NCI-H748 treated with DMSO at 0.1 percent for 48 hours (cell line): Measurements from ENCODE around the gene MED26.

ENCODE experiments used
- DNase-seq: peaks from one replicate; lab custom pipeline; 2025; lab: John Stamatoyannopoulos, UW

MED26 gene

DNA sequence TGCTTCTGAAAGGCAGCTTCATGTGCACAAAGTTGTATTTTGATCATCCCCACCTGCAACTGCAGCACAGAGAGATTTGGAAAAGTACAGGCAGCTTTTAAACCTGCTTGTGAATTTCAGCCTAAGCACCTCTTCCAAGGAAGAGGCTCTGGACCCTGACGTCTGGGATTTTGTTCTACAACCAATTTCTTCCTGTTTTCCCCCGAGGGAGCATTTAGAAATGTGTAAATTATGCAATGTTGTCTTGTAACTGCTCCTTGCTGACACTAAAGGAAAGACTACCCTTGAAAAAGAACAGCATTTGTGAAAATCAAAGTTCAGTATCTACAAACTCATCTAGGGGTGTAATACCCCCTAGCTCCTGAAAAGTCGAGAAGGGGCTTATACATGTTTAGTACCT, 15.4 kb downstream of the MED26 start:
- no peak for DNase-seq

GRCh38 chr19:16611121-16611520, 16.9 kb downstream of the MED26 start:
- no peak for DNase-seq

DNA sequence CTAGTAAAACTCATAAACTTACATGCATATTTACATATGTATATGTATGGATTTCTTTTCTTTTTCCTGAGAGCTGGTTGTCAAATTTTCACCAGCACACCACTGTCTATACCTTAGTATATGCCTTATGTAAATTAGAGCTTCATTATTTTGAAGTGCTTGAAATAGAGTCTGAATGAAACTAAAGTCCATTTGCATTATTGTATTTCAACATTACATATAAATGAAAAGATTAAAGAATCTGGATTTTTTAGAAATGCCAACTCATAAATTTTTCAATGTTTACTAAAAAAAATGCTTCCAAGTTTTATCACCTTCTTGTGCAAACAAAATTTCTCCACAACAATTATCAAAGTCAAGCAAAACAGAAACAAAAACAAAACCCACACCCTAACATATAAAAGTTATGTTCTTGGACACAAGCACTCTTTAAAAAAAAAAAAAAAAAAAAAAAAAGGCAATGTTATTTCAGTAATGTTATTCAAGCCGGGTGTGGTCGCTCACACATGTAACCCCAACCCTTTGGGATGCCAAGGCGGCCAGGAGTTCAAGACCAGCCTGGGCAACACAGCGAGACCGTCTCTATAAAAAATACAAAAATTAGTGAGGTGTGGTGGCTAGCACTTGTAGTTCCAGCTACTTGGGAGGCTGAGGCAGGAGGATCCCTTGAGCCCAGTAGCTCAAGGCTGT, 18.3 kb downstream of the MED26 start:
- no peak for DNase-seq

DNA sequence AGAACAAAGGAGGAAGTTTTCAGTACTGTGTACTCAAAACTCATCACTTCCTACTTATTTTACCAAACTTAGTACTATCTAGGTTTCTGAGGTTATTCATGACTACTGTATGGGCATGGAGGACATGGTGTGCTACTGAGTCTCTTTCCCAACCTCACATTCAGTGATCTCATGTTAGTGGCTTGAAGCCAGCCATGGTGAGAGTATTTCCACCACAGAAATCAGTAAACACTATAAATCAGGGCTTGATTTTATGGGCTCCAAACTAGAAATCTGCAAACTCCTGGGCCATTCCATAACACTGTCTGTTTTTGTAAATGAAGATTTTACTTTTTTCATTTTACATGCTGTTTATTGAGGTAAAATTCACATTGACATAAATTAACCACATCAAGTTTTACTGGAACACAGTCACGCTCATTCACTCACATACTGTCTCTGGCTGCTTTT, 19.7 kb downstream of the MED26 start:
- no peak for DNase-seq

- DNase-seq = no peak
These were observed 20.2 kb downstream of the MED26 start for GRCh38 chr19:16607819-16608218.

DNA sequence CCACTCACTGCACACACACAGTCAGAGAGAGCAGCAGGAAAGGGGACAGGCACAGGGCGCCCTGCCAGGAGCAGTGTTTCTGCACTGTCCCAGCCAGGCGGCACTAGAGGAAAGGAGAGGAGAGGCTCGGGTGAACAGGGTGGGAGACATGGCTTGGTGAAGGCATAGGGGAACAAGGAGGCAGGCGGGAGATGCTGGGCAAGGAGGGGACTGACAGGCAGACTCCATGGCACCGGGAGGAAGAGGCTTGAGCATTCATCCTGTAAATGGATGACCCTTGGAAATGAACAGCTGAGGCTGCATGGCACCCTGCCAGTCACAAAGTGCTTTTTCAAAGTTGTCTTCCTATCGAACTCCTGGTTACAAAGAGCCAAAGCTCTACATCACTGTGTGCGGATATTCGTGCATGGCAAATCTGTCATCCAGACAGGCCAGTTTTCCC, 22.4 kb downstream of the MED26 start:
- DNase-seq = no peak

GRCh38 chr19:16605115-16605514, 22.9 kb downstream of the MED26 start:
- DNase-seq = no peak

GRCh38 chr19:16604615-16605014, 23.4 kb downstream of the MED26 start:
- DNase-seq = no peak

GRCh38 chr19:16603090-16603489, 24.9 kb downstream of the MED26 start:
- no peak for DNase-seq

DNA sequence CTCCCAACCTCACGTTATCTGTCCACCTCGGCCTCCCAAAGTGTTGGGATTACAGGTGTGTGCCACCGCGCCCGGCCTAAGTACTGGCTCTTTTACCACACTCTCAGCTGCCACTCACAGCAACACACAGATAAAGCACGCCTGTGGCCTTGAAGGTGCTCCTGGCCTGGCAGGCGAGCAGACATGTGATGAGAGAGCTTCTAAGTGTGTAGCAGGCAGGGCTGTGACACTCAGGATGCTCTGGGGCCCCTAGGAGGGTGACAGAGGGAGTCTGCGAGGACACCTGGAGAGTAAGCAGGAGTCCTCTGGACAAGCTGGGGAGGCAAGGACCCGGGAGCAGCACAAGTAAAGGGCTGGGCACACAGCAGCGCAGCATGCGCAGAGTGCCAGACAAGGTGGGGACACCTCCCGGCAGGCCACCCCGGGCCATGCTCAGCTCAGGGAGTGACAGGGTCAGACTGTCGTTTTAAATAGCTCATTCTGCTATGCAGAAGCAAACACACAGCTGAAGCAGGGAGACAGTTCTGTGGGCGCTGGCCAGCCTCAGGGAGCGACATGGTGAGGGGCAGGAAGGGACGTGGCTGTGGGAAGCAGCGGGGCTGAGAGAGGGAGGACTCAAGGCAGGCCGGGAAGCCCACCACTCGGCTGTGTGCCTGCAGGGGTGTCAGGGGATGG, 26.5 kb downstream of the MED26 start:
- no peak for DNase-seq

DNA sequence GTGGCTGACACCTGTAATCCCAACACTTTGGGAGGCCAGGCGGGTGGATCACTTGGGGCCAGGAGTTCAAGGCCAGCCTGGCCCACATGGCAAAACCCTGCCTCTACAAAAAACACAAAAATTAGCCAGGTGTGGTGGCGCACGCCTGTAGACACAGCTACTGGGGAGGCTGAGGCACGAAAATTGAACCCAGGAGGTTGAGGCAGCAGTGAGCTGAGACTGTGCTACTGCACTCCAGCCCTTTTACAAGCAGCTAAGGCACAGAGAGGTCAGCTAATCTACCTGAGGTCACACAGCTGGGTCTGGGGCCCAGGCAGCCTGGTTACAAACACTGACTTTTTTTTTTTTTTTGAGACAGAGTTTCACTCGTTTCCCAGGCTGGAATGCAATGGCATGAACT, 27.2 kb downstream of the MED26 start:
- no peak for DNase-seq

DNA sequence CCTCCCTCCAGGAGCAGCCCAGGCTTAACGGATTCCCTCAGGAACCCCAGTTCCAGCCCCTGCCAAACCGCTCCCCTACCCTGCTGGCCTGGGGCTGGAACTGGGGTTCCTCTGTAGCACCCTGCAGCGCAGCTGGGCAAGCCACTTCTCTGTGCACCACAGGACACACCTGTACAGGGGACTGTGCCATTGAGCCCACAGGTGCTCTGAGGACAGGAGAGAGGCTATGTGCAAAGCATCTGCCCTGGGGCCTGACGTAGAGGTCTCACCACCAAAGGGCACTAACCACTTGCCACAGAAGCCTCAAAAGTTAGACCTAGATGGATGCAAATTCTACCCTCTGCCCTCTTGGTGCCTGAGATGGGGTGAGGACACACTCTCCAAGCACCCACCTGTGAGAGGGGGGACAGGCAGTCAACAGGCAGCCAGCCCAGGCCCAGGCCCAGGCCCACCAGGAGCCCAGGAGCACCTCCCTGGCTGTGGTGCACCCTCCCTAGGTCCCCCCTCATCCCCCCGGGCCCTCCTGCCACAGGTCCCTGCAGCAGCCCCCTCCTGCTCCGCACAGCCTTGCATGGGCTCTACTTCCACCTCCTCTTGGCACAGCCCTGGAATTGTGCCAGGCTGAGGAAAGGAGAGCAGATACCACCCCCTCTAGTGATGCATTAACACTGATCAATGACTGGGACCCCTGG, 28.2 kb downstream of the MED26 start:
- no peak for DNase-seq

GRCh38 chr19:16598848-16599247, 29.2 kb downstream of the MED26 start:
- no peak for DNase-seq

GRCh38 chr19:16596399-16596798, 31.6 kb downstream of the MED26 start:
- no peak for DNase-seq

DNA sequence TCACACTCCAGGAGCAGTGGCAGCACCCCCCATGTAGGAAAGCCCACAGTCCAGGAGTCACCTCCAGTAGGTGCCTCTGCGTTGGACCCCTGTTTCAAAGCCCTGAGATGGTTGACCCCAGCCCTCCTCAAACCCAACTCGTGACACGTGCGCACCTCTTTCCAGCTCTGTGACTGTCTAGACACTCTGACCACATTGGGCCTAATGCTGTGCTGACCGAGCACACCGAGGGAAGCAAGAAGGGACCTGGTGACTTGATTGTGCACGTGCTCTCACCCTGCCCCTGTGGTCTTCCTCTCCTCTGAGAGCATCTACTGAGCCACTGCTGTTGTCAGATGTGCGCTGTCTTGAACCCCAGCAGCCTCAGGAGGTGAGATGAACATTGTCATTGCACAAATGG, 32.9 kb downstream of the MED26 start:
- DNase-seq = no peak

GRCh38 chr19:16594681-16595091, 33.3 kb downstream of the MED26 start:
- no peak for DNase-seq

DNA sequence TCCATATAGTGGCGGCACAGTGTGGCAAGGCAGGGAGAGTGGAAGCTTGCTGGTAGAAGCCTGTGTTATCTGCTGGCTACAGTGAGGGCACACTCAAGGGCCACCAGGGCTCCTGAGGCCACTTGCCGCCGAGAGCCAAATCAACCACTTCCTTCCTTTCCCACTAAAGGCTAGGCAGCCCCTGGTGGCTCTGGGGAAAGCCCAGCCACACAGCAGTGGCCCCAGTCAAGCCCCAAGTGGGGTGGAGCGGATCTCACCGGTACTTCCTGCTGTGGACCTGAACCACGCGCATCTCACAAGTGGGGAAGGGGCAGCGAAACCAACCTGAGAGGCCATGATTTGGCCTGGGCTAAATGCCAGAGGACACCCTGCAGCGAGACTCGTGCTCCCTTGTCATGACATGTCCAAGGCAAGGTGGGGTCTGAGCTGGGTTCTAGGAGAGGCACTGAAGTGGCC, 33.8 kb downstream of the MED26 start:
- DNase-seq = no peak

GRCh38 chr19:16593181-16593580, 34.8 kb downstream of the MED26 start:
- DNase-seq = no peak

GRCh38 chr19:16591803-16592556, 36.0 kb downstream of the MED26 start:
- no peak for DNase-seq

DNA sequence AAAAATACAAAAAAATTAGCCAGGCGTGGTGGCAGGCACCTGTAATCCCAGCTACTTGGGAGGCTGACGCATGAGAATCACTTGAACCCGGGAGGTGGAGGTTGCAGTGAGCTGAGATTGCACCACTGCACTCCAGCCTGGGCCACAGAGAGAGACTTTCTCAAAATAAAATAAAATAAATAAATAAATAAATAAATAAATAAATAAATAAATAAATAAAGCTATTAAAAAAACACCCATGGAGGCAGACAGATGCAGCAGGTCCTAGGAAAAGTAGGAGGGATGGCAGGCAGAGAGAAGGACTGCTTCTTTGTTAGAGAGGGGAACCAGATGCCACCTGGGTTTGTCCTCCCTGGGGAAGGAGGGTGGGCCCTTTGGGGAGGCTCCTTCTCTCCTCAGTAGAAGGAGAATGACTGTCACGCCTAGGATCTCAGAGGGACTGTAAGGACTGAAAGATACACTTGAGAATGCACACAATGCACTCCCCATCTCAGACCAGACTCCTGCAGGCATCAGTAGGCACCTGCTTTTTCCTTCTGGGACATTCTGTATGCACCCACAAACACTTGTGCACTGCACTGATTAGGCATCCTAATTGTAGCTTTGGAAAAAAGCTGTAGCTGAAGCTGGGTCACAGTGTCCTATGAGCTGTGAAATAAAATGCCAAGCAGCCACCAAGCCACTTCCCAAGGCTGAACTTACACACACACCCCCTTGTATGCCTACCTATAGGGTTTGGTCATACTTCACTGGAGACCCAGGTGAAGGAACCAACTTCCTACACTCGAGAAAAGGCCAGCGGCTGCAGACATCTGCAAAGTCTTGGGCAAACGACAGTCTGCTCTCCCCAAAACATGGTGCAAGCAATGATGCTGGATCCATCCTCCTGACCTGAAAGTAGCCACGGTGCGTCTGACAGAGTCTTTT, 36.9 kb downstream of the MED26 start:
- DNase-seq = no peak

DNA sequence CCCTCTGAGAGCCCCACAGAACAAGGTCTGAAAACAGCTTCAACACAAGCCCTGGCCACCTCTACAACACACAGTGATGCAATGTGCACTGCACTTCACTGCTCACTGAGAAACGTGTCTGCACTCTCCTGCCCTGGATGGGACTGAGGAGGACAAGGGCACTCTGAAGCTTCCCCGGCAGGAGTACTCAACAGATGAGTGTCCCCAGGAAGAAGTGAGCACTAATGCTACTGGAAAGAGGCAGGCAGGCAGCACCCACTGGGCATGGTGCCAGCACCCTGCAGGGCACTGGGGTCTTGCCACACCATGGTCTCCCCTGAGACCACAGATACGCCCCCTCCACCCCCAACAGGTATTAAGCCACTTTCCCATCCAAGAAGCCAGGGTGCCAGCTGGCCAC, 38.1 kb downstream of the MED26 start:
- no peak for DNase-seq
